ENCODE data around the gene CDC42BPB.

- no peak for TF ChIP-seq CTCF (IDR thresholded peaks at IDR 0.05)
- TF ChIP-seq POLR2A (IDR thresholded peaks at IDR 0.05) = no peak
These were observed 157.8 kb downstream of the CDC42BPB start for GRCh38 chr14:102899516-102899900.
